Fibroblast of lung (primary cell): ENCODE results near the gene TF. TPM values are rescaled to one million over a fixed set of nuclear protein-coding genes. Genes with fewer than 3 reads are reported as not detected.

Source experiments
- DNase-seq, 2 donors: peaks; one replicate each; pipeline versions ENCODE4 v3.0.0 to v3.0.0-alpha.2; 2010; ENCODE audit warnings: low read depth in 2 of 2
- H2AFZ ChIP-seq: 2 replicates; pipeline ENCODE4 v1.5.1; 2012; ENCODE audit warnings: low read length, control low read depth, inconsistent platforms
- H3K27ac ChIP-seq: 2 replicates; pipeline ENCODE4 v1.5.1; 2011; ENCODE audit warnings: low read length, control low read depth; ENCODE audit not compliant: insufficient read depth
- H3K27me3 ChIP-seq: 2 replicates; pipeline ENCODE4 v1.5.1; 2011; ENCODE audit warnings: mild to moderate bottlenecking, low read length; ENCODE audit not compliant: control insufficient read depth, insufficient read depth
- H3K36me3 ChIP-seq: 2 replicates; pipeline ENCODE4 v1.5.1; 2011; ENCODE audit warnings: low read length; ENCODE audit not compliant: control insufficient read depth, insufficient read depth
- H3K4me1 ChIP-seq: 2 replicates; pipeline ENCODE4 v1.5.1; 2011; ENCODE audit warnings: low read length; ENCODE audit not compliant: control insufficient read depth, insufficient read depth; ENCODE audit errors: extremely low read depth
- H3K4me2 ChIP-seq: 2 replicates; pipeline ENCODE4 v1.5.1; 2011; ENCODE audit warnings: low read length, control low read depth; ENCODE audit not compliant: insufficient read depth; ENCODE audit errors: extremely low read depth
- H3K4me3 ChIP-seq, 4 experiments: fragments of 200-600 bp in 1 of 4; sonication (generic) in 1 of 4; replicated peaks in 1 of 4; 2 replicates each; pipeline ENCODE4 v1.5.1; 2011 to 2016; ENCODE audit warnings: low read length in 4 of 4, low read depth in 3 of 4, mild to moderate bottlenecking in 3 of 4, control low read depth in 2 of 4, inconsistent platforms in 1 of 4, mixed read lengths in 1 of 4; ENCODE audit not compliant: insufficient read depth in 1 of 4; ENCODE audit errors: control extremely low read depth in 1 of 4
- H3K79me2 ChIP-seq: 2 replicates; pipeline ENCODE4 v1.5.1; 2012; ENCODE audit warnings: mild to moderate bottlenecking, low read length, inconsistent platforms; ENCODE audit not compliant: control insufficient read depth, insufficient read depth
- H3K9ac ChIP-seq: 2 replicates; pipeline ENCODE4 v1.5.1; 2011; ENCODE audit warnings: mild to moderate bottlenecking, low read length, control low read depth; ENCODE audit not compliant: insufficient read depth
- H3K9me3 ChIP-seq: 2 replicates; pipeline ENCODE4 v1.5.1; 2012; ENCODE audit warnings: low read depth, low read length; ENCODE audit not compliant: control insufficient read depth, insufficient read depth
- H4K20me1 ChIP-seq: 2 replicates; pipeline ENCODE4 v1.5.1; 2011; ENCODE audit warnings: low read length; ENCODE audit not compliant: control insufficient read depth, insufficient read depth; ENCODE audit errors: extremely low read depth
- EZH2 ChIP-seq: IDR thresholded peaks from 2 replicates; pipeline ENCODE4 v1.5.1; 2012; ENCODE audit warnings: low read length, control low read depth, mild to moderate bottlenecking; ENCODE audit errors: missing control alignments
- polyA plus RNA-seq, 2 donors: library from polyadenylated mRNA; depleted of rRNA in 1 of 2; stranded (reverse) in 1 of 2; unstranded in 1 of 2; fragments of >200 nt; gene quantifications; 2 replicates each; pipeline ENCODE4 v1.2.1, GENCODE V29; 2011 to 2012; ENCODE audit warnings: missing spikeins in 1 of 2
- total RNA-seq: library from RNA; depleted of rRNA; stranded (reverse); fragments of >200 nt; gene quantifications from 2 replicates; pipeline ENCODE4 v1.2.1, GENCODE V29; 2014
- TF ChIP-seq, protein P1 (sequence below), 2 donors: IDR thresholded peaks in 1 of 2; conservative IDR thresholded peaks in 1 of 2; 1 replicate in 1 of 2; 2 replicates in 1 of 2; pipeline ENCODE4 v1.5.1; 2011 to 2012; ENCODE audit warnings: low read length in 2 of 2, control low read depth in 1 of 2, inconsistent platforms in 1 of 2, low read depth in 1 of 2, mild to moderate bottlenecking in 1 of 2

TF gene
- total and polyA plus RNA-seq, 2 donors (not counting 1 experiment from before 2014, with no cell fraction given) = 0.05 to 0.33 TPM

DNA sequence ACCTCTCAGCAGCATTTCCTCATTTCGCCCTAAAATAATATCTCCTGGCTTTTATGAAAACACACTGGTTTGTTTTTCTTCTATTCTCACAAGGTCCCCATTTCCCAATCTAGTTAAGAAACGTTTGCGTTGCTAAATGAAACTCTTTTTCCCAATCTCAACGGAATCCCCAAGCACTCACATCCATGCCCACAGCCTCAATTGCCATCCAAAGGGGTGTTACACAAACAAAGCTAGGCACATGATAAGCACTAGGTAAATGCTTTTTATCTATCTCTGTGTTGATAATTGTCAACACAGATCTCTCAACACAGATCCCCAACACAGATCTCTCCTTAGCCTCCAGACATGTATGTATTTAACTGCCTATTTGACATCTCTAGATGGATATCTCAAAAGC is 35.2 kb upstream of the TF start:
- Histone ChIP-seq H4K20me1 (no peaks in the 10 kb centered on the region), H3K36me3 (no peaks in the 10 kb centered on the region), H3K4me3 (no peak overlapping the region), H3K27me3 (no peaks in the 10 kb centered on the region), H3K4me2 (no peak overlapping the region), H3K27ac (no peak overlapping the region), H3K4me1 (no peaks in the 10 kb centered on the region), H3K9ac (no peak overlapping the region), H3K79me2 (no peaks in the 10 kb centered on the region), H3K9me3 (no peaks in the 10 kb centered on the region), H2AFZ (no peak overlapping the region)
- TF ChIP-seq, protein P1, sequence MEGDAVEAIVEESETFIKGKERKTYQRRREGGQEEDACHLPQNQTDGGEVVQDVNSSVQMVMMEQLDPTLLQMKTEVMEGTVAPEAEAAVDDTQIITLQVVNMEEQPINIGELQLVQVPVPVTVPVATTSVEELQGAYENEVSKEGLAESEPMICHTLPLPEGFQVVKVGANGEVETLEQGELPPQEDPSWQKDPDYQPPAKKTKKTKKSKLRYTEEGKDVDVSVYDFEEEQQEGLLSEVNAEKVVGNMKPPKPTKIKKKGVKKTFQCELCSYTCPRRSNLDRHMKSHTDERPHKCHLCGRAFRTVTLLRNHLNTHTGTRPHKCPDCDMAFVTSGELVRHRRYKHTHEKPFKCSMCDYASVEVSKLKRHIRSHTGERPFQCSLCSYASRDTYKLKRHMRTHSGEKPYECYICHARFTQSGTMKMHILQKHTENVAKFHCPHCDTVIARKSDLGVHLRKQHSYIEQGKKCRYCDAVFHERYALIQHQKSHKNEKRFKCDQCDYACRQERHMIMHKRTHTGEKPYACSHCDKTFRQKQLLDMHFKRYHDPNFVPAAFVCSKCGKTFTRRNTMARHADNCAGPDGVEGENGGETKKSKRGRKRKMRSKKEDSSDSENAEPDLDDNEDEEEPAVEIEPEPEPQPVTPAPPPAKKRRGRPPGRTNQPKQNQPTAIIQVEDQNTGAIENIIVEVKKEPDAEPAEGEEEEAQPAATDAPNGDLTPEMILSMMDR (conservative IDR thresholded peaks at IDR 0.05 in 1 of 2, IDR thresholded peaks at IDR 0.05 in 1 of 2; ENCODE audit: low read depth in 1 of 2, low read length in 2 of 2) = no peak
- no peak for TF ChIP-seq EZH2
- no peak for DNase-seq

DNA sequence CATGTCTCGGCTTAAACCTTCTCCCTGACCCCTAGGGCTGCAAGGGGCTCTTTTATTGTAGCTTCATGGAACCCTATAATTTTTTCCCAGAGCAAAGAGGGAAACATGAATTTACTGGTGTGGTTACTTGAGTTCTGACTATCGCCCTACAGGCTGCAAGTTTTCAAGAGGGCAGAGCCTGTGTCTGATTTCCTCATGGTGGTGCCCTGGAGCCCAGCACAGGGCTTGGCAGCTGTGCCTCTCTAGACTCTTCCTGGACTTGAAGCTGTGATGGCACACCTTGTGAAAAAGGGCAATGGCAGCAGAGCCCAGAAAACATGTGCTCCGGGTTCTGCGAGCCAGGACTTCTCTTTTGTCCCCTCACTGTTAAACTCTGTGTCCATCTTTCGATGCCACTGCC is 34.2 kb upstream of the TF start:
- no peak overlapping the region for H3K27ac ChIP-seq
- H3K4me3 ChIP-seq = no peak overlapping the region
- H3K79me2 ChIP-seq = no peaks in the 10 kb centered on the region
- no peak overlapping the region for H3K9ac ChIP-seq
- H2AFZ ChIP-seq = no peak overlapping the region
- no peaks in the 10 kb centered on the region for H3K36me3 ChIP-seq
- H3K27me3 ChIP-seq = no peaks in the 10 kb centered on the region
- H3K9me3 ChIP-seq = no peaks in the 10 kb centered on the region
- TF ChIP-seq, protein P1 (conservative IDR thresholded peaks at IDR 0.05 in 1 of 2, IDR thresholded peaks at IDR 0.05 in 1 of 2; ENCODE audit: low read depth in 1 of 2, low read length in 2 of 2) = no peak
- TF ChIP-seq EZH2 = no peak
- H4K20me1 ChIP-seq = no peaks in the 10 kb centered on the region
- no peak for DNase-seq
- H3K4me1 ChIP-seq = no peaks in the 10 kb centered on the region
- no peak overlapping the region for H3K4me2 ChIP-seq

DNA sequence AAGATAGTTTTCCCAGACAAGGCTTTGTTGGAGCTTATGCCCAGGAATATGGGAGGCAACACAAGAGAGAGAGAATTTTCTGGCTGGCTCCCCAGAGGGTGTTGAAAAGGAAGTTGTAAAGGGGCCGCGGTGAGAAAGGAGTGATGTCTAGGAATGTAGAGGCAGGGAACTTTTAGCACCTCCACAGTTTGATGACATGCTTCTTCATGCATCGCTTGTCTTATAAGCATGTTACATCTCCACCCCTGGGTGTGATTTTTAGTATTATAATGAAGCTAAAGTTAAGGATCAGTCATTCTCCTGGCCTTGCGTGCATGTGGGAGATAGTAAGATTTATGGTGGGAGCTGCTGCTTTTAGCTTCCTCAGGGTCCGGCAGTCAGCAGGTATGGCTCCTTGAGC is 32.8 kb upstream of the TF start:
- no peak for DNase-seq
- Histone ChIP-seq H3K36me3 (no peaks in the 10 kb centered on the region), H3K27ac (no peak overlapping the region), H3K9me3 (no peaks in the 10 kb centered on the region), H3K79me2 (no peaks in the 10 kb centered on the region), H3K9ac (no peak overlapping the region), H3K4me3 (no peak overlapping the region), H4K20me1 (no peaks in the 10 kb centered on the region), H2AFZ (no peak overlapping the region), H3K4me1 (no peaks in the 10 kb centered on the region), H3K4me2 (no peak overlapping the region), H3K27me3 (no peaks in the 10 kb centered on the region)
- no peak for TF ChIP-seq EZH2
- TF ChIP-seq, protein P1 (conservative IDR thresholded peaks at IDR 0.05 in 1 of 2, IDR thresholded peaks at IDR 0.05 in 1 of 2; ENCODE audit: low read depth in 1 of 2, low read length in 2 of 2) = no peak
